ENCODE measurements around the gene LRRC8E.
"Not testable (repeated sequence)": the region's sequence is repeated elsewhere in the genome, so short reads cannot be mapped to it uniquely, and the experiment has no call there.

Gene LRRC8E

DNA sequence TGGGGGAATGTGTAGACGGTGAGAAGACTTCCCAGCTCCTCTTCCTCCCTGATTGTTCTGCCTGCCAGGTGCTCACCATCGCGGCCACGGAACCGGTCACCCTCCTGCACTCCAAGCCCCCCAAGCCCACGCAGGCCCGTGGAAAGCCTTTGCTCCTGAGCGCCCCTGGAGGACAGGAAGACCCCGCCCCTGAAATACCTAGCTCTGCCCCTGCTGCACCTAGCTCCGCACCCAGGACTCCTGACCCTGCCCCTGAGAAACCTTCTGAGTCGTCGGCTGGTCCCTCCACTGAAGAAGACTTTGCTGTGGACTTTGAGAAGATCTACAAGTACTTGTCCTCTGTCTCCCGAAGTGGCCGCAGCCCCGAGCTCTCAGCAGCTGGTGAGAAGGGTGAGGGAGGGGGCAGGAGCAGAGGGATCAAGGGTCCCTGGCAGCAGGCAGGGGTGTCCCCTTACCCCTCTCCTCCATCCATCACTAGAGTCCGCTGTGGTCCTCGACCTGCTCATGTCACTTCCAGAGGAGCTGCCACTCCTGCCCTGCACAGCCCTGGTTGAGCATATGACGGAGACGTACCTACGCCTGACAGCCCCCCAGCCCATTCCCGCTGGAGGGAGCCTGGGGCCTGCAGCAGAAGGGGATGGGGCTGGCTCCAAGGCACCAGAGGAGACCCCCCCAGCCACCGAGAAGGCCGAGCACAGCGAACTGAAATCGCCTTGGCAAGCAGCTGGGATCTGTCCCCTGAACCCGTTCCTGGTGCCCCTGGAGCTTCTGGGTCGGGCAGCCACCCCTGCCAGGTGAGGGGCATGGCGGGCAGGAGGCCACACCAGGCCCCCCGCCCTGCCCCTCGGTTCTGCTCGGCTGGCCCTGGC, 33.9 kb downstream of the LRRC8E start:
- DNase-seq = no peak

DNA sequence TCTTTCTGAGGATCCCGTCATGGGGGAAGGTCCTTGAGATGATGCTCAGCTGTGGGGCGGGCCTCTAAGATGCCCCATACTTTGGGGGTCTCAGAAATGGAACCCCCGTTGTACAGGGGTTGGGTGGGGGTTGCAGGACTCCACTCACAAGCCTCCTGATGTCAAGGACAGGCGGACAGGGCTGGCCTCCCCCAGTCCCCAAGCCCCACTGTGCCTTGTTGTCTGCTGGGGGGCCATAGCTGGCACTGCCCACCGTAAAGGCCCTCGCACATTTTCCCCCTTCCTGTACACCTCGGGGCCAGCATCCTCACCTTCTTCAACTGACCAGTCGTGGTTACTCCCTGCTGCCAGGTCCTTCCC, 34.5 kb downstream of the LRRC8E start:
- no peak for DNase-seq

- no peak for DNase-seq
Observed at GRCh38 chr19:7923295-7924191, 35.2 kb downstream of the LRRC8E start.

DNA sequence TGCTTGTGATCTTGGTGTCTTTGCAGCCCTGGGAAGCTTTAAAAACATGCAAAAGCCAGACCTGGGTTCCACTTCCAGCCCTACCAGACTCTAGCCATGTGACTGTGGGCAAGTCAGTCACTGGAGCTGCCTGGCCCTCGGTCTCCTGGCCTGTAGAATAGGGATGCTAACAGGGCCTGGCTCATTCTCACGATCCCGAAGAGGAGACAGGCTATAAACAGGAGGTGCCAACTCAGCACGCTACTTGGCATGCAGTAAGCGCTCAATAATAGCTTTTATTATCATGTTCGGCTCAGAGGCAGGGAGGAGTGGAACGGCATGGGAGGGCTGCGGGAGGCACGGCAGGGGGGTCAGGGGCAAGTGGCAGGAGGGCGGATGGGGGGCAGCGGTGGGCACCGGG, 35.9 kb downstream of the LRRC8E start:
- no peak for DNase-seq

DNA sequence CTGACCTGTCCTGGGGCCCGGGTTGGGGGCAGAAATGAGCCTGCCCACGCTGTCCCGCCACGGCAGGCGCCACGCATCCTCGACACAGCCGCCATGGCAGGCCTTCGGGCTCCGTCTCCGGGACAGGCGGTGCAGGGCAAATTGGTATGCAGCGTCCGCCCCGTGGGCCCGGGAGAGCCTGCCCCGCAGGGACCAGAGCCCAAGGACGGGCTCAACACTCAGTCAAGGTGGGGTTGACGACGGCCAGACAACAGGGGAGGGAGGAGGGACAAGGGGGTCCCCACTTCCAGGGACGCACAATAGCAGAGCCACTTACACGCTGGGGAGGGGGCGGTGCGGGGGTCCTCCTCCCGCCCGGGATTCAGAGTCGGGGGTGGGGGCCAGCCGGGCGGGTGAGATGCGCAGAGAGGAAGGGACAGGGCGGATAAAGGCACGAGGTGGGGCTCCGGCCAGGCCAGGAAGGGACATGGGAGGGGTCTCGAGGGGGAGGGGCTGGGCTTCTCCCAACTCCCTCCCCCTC, 36.4 kb downstream of the LRRC8E start:
- no peak for DNase-seq

DNA sequence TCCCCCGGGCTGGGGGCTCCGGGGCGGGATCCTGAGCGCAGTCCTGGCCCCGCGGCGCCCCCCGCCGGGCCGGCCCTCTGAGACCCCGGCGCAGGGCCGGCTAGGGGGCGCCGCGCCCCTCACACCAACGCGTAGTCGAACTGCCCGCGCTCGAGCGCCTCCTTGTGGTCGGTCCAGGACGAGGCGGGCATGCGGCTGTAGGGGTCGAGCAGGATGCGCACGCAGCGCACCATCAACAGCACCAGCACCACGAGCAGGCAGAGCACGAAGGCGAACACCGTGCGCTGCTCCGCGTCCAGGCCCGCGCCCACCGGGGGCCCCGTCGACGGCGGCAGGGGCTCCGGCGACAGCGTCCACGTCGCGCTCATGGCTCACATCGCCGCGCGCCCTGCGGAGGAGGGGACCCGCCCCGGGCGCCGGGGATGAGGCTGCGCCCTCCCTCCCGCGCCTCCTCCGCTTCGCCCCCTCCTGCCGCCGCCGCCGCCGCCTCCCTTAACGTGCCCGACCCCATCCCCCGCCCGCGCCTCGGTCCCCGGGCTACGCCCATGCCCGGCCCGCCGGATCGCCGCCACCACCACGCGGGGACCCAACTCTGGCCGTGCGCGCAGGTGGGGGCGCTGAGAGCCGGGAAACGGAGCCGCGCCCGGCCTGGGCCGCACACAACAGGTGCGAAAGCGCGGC, 37.0 kb downstream of the LRRC8E start:
- peak; percentile 78 to 79 for DNase-seq

GRCh38 chr19:7926021-7926726, 37.9 kb downstream of the LRRC8E start, which contains the start of gene CTXN1:
Gene CTXN1 (minus strand): TSS chr19:7926135. CDS start chr19:7925538, 597 bp downstream.
- peak; percentile 67 to 84 for DNase-seq

DNA sequence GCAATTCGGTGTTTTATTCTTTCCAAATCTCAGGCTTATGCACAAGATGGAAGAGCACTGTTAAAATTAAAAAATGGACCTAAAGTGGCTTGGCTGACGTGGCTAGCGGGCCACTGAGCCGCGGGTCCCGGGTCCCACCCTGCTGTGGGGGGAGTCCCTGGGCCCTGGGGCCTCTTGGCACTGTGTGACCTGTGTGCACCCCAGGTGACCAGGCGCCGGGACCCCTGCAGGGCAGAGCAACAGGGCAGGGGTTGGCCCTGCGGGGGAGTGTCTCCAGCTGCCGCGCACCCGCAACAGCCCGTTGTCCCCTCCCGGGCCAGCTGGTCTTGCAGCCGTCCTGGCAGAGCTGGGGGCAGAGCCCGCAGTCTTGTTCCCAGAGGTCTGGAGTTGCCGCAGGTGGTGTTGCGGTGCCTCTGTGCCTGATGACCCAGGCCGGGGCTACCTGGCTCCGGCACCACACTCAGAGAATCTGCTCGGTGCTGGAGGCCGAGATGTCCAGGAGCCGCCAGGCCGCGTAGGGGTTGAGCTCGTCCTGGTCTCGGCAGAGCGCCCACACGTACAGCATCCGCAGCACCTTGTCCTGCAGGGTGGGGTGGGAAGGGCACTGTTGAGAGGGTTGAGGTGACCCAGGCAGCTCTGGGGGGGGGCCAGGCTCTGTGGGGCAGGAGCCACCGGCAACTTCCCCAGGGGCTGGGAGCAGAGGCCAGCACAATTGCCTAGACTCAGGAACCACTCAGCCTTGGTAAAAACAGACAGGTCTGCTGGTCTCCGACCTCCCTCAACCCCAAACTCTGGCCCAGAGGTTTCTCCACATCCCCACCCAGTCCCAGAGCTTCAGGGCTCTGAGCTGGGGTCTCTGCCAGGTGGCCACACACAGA, 38.7 kb downstream of the LRRC8E start:
- DNase-seq = no peak

GRCh38 chr19:7927605-7928333, 39.5 kb downstream of the LRRC8E start:
- no peak for DNase-seq

- DNase-seq = no peak
Observed at GRCh38 chr19:7928334-7928706, 40.0 kb downstream of the LRRC8E start.

DNA sequence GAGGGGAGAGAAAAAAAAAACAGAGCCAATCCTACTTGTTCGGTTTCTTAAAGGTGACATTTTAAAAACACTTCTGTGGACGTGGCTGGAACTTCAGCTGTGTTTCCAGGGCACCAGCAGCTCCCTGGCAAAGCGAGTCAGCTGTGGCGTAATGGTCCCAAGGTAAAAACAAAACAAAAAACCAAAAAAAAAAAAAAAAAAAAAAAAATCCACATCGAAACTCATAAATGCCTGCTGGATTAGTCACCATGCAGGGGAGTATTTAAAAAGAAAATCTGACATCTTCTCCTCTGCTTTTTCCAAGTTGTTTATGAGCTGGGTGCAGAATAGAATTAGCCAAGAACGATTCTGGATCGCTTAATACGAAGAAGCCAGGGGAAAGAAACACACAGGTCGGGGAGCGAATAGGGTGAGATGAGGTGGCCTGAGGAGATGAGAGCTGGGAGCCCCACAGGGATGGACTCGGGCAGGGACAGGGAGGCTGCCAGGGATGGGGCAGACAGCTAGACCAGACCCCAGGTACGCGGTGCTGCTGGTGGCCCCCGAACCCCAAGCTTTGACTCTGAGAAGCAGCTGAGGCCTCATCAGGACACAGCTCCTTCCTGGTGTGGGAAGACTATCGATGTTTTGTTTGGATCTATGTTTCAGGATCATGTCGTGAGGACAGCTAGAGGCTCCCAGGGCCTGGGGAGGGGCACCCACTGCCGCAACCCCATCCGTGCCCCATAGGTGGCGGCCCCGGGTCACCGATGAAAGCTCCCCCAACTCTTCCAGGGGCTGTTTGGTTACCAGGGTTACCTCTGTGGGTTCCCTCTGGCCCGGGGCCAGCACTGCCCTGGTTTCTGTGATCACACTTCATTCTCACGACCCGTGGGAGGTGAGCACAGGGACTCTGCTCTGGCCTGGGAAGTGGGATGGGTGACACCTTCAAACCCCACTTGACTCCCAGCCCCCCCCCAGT, 40.7 kb downstream of the LRRC8E start:
- peak; percentile 74 to 77 for DNase-seq

DNA sequence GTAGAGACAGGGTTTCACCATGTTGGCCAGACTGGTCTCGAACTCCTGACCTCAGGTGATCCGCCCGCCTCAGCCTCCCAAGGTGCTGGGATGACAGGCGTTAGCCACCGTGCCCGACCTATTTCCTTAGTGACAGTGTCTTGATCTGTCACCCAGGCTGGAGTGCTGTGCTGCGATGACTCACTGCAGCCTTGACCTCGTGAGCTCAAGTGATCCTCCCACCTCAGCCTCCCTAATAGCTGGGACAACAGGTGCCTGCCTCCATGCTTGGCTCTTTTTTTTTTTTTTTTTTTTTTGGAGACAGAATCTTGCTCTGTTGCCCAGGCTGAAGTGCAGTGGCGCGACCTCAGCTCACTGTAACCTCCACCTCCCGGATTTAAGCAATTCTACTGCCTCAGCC, 41.7 kb downstream of the LRRC8E start:
- DNase-seq = not testable (repeated sequence)

DNA sequence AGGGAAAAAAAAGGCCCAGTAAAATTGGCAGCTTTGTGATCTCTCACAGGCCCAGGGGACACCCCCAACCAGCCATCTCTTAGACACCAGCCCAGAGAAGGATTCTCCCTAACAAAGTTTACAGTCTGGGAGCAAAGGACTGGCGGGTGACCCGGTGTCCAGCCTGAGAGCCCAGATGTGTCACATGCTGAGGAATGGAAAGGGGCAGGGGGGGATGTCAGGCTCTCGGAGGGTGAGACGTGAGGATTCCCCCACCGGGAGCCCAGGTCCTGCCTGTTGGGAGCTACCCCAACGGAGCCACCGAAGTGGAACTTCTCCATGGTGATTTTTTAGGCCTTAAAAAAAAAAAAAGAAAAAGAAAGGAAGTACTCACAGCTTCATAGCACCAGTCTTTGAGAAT, 42.5 kb downstream of the LRRC8E start:
- no peak for DNase-seq

GRCh38 chr19:7931221-7932061, 43.1 kb downstream of the LRRC8E start:
- no peak for DNase-seq

GRCh38 chr19:7932276-7932929, 44.1 kb downstream of the LRRC8E start:
- DNase-seq = no peak

- no peak for DNase-seq
Observed at GRCh38 chr19:7932930-7933300, 44.6 kb downstream of the LRRC8E start.

GRCh38 chr19:7933411-7933810, 45.1 kb downstream of the LRRC8E start:
- no peak for DNase-seq

All from CD4-positive, alpha-beta T cell treated with Interferon alpha-2 for 1 hour (primary cell).